Activated naive CD8-positive, alpha-beta T cell treated with anti-CD3 and anti-CD28 coated beads, Interleukin-2, amount 10 ng/mL, durations not matched to agents 7 days and 5 days (primary cell): ENCODE data around the gene ARHGAP44. TPM values are rescaled to one million over a fixed set of nuclear protein-coding genes. Genes with fewer than 3 reads are reported as not detected.

Experiments
- microRNA-seq: library from miRNA; unstranded; fragments of <30 nt; microRNA quantifications from one replicate; pipeline ENCODE4 v1.2.0, GENCODE V29; 2022
- total RNA-seq, 2 experiments: library from RNA; stranded (reverse); gene quantifications; one replicate each; pipeline ENCODE4 v1.2.3, GENCODE V29; 2021

ARHGAP44 gene
- total RNA-seq, 2 experiments from 2014 or later, result not detected

Small RNAs within 50 kb of the gene (microRNA-seq; reads per million reads assigned to microRNA genes)
- not detected for gene MIR1269B

Other genes starting within 250 kb of the ARHGAP44 start
- not detected for gene MYOCD, start 123.6 kb upstream of the ARHGAP44 start, total RNA-seq
- 10 to 100 TPM; 57.4 to 60.2 TPM for gene ELAC2, start 228.5 kb downstream of the ARHGAP44 start, total RNA-seq